K562 (cell line): ENCODE data around the gene DHX29. TPM values are rescaled to one million over a fixed set of nuclear protein-coding genes. Genes with fewer than 3 reads are reported as not detected.
A peak's percentile ranks its signal among the peaks of the same experiment; 100 is the strongest.

Source experiments
- BDP1 ChIP-seq: IDR thresholded peaks from 3 replicates; pipeline ENCODE4 v1.6.1; 2011; ENCODE audit not compliant: insufficient read length, insufficient read depth
- FUS ChIP-seq: fragments of 200-400 bp; formaldehyde crosslinking; optimal IDR thresholded peaks from 2 replicates; pipeline ENCODE3; 2017; ENCODE audit warnings: low read depth, low read length
- HES1 ChIP-seq: fragments of 450-650 bp; IDR thresholded peaks from 2 replicates; pipeline ENCODE4 v1.6.1; 2016; ENCODE audit warnings: low read depth, mild to moderate bottlenecking, moderate library complexity
- HSF4 ChIP-seq: fragments of 250-450 bp; sonication (Bioruptor Pico); IDR thresholded peaks from 2 replicates; pipeline ENCODE4 v2.1.2; 2022; ENCODE audit warnings: mild to moderate bottlenecking, moderate library complexity, borderline replicate concordance
- LCOR ChIP-seq: sonication (generic); formaldehyde crosslinking; IDR thresholded peaks from 2 replicates; pipeline ENCODE4 v1.8.0; 2022; ENCODE audit warnings: mild to moderate bottlenecking, missing genetic modification reagents
- PCBP2 ChIP-seq: fragments of 200-400 bp; formaldehyde crosslinking; IDR thresholded peaks from 2 replicates; pipeline ENCODE4 v1.6.1; 2018; ENCODE audit warnings: low read length, low read depth, mild to moderate bottlenecking, moderate library complexity; ENCODE audit not compliant: poor library complexity, severe bottlenecking
- RUNX1 ChIP-seq: sonication (generic); IDR thresholded peaks from 2 replicates; pipeline ENCODE4 v1.6.1; 2016; ENCODE audit warnings: antibody characterized with exemption, low read depth
- SIX5 ChIP-seq, 2 experiments: IDR thresholded peaks; 2 replicates each; pipeline ENCODE4 v1.6.1; 2011; ENCODE audit warnings: low read length in 2 of 2, borderline replicate concordance in 1 of 2, low read depth in 1 of 2, mild to moderate bottlenecking in 1 of 2, moderate library complexity in 1 of 2; ENCODE audit not compliant: insufficient read depth in 1 of 2
- TGIF2 ChIP-seq: sonication (generic); formaldehyde crosslinking; IDR thresholded peaks from 2 replicates; pipeline ENCODE4 v1.8.1; 2022; ENCODE audit warnings: mild to moderate bottlenecking, missing genetic modification reagents, moderate library complexity
- ZNF318 ChIP-seq, 2 experiments: fragments of 450-650 bp; IDR thresholded peaks; 2 replicates each; pipeline ENCODE4 v1.6.1; 2016; ENCODE audit warnings: mild to moderate bottlenecking in 2 of 2, borderline replicate concordance in 1 of 2, low read depth in 1 of 2, moderate library complexity in 1 of 2
- polyA plus RNA-seq, 8 experiments: library from polyadenylated mRNA; depleted of rRNA in 4 of 8; stranded (reverse) in 5 of 8; unstranded in 3 of 8; fragments of >200 nt; fragmentation: Nextera tagmentation in 2 of 8; fragmentation: Illumina TruSeq in 1 of 8; extraction: Ambion mirVana in 2 of 8; extraction: Trizol in 1 of 8; gene quantifications; 2 replicates each; pipeline versions ENCODE4 v1.2.1 to v1.2.3, GENCODE V29; 2011 to 2014; ENCODE audit warnings: inconsistent platforms in 1 of 8, missing spikeins in 1 of 8
- total RNA-seq, 7 experiments: library from RNA; depleted of rRNA in 6 of 7; stranded (reverse); fragments of >200 nt in 6 of 7; fragmentation: Illumina TruSeq in 2 of 7; extraction: Trizol in 2 of 7; gene quantifications; 2 replicates each; pipeline versions ENCODE4 v1.2.1 to v1.2.3, GENCODE V29; 2011 to 2021; ENCODE audit warnings: low replicate concordance in 1 of 7
- TF ChIP-seq, protein P1 (sequence below): fragments of 250-450 bp; sonication (Bioruptor Pico); IDR thresholded peaks from 2 replicates; pipeline ENCODE4 v1.5.0; 2022; ENCODE audit warnings: mild to moderate bottlenecking
- TF ChIP-seq, protein P2 (sequence below): fragments of 250-450 bp; sonication (Bioruptor Pico); IDR thresholded peaks from 2 replicates; pipeline ENCODE4 v1.9.0; 2021; ENCODE audit warnings: mild to moderate bottlenecking, inconsistent platforms

Gene DHX29
- total and polyA plus RNA-seq, 9 of the 15 experiments (the other 6 are each of a cell fraction or from before 2014, with no cell fraction given) = 7.5 to 42.1 (median 25.0) TPM

GRCh38 chr5:55226027-55226933 lies 81.2 kb downstream of the DHX29 start (continued):
- TF ChIP-seq ZNF318 (IDR thresholded peaks at IDR 0.05; ENCODE audit: borderline replicate concordance in 1 of 2, low read depth in 1 of 2) = no peak
- TF ChIP-seq RUNX1 = no peak
- no peak for TF ChIP-seq HES1
- peak; percentile 33; the same call in 1 of the 2 replicates for TF ChIP-seq LCOR
- no peak for TF ChIP-seq PCBP2
- no peak for TF ChIP-seq BDP1
- no peak for TF ChIP-seq HSF4 (CRISPR knock-in tag)
- 0 out of 2 replicates have a peak, but pooled peaks have one; percentile 39 for TF ChIP-seq TGIF2 (CRISPR knock-in tag)
- TF ChIP-seq FUS = peak; percentile 20
- TF ChIP-seq, protein P1, sequence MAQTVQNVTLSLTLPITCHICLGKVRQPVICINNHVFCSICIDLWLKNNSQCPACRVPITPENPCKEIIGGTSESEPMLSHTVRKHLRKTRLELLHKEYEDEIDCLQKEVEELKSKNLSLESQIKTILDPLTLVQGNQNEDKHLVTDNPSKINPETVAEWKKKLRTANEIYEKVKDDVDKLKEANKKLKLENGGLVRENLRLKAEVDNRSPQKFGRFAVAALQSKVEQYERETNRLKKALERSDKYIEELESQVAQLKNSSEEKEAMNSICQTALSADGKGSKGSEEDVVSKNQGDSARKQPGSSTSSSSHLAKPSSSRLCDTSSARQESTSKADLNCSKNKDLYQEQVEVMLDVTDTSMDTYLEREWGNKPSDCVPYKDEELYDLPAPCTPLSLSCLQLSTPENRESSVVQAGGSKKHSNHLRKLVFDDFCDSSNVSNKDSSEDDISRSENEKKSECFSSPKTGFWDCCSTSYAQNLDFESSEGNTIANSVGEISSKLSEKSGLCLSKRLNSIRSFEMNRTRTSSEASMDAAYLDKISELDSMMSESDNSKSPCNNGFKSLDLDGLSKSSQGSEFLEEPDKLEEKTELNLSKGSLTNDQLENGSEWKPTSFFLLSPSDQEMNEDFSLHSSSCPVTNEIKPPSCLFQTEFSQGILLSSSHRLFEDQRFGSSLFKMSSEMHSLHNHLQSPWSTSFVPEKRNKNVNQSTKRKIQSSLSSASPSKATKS (CRISPR knock-in tag) = no peak
- TF ChIP-seq, protein P2, sequence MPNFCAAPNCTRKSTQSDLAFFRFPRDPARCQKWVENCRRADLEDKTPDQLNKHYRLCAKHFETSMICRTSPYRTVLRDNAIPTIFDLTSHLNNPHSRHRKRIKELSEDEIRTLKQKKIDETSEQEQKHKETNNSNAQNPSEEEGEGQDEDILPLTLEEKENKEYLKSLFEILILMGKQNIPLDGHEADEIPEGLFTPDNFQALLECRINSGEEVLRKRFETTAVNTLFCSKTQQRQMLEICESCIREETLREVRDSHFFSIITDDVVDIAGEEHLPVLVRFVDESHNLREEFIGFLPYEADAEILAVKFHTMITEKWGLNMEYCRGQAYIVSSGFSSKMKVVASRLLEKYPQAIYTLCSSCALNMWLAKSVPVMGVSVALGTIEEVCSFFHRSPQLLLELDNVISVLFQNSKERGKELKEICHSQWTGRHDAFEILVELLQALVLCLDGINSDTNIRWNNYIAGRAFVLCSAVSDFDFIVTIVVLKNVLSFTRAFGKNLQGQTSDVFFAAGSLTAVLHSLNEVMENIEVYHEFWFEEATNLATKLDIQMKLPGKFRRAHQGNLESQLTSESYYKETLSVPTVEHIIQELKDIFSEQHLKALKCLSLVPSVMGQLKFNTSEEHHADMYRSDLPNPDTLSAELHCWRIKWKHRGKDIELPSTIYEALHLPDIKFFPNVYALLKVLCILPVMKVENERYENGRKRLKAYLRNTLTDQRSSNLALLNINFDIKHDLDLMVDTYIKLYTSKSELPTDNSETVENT (CRISPR knock-in tag) = peak; percentile 43; the same call in 1 of the 2 replicates
- no peak for TF ChIP-seq SIX5 (IDR thresholded peaks at IDR 0.05; ENCODE audit: borderline replicate concordance in 1 of 2, insufficient read depth in 1 of 2, low read depth in 1 of 2, low read length in 2 of 2)
